H9 (cell line): ENCODE measurements around the gene DAB1. TPM values are rescaled to one million over a fixed set of nuclear protein-coding genes. Genes with fewer than 3 reads are reported as not detected.

ENCODE experiments used
- DNase-seq: peaks from one replicate; pipeline ENCODE4 v3.0.0-alpha.2; 2017
- H2AFZ ChIP-seq: one replicate; pipeline ENCODE4 v1.6.1; 2013; ENCODE audit warnings: mild to moderate bottlenecking, low read length, control low read depth, moderate library complexity
- H2AK5ac ChIP-seq: 2 replicates; pipeline ENCODE4 v1.6.1; 2013; ENCODE audit warnings: low read length, control low read depth, mixed read lengths; ENCODE audit not compliant: insufficient read length
- H2BK120ac ChIP-seq: one replicate; pipeline ENCODE4 v1.6.1; 2013; ENCODE audit warnings: low read depth, mild to moderate bottlenecking, low read length, control low read depth, inconsistent platforms; ENCODE audit not compliant: poor library complexity, severe bottlenecking
- H2BK12ac ChIP-seq: 2 replicates; pipeline ENCODE4 v1.6.1; 2013; ENCODE audit warnings: low read length, control low read depth, mixed read lengths, low read depth; ENCODE audit not compliant: insufficient read length
- H2BK15ac ChIP-seq: 2 replicates; pipeline ENCODE4 v1.6.1; 2013; ENCODE audit warnings: low read depth, low read length, control low read depth
- H2BK20ac ChIP-seq: one replicate; pipeline ENCODE4 v1.6.1; 2013; ENCODE audit warnings: low read depth, mild to moderate bottlenecking, low read length, control low read depth, inconsistent platforms; ENCODE audit not compliant: poor library complexity, severe bottlenecking
- H2BK5ac ChIP-seq: 2 replicates; pipeline ENCODE4 v1.6.1; 2013; ENCODE audit warnings: low read length, control low read depth, mixed read lengths; ENCODE audit not compliant: insufficient read length
- H3K14ac ChIP-seq: 2 replicates; pipeline ENCODE4 v1.6.1; 2013; ENCODE audit warnings: low read length, control low read depth; ENCODE audit not compliant: insufficient read depth
- H3K18ac ChIP-seq: 2 replicates; pipeline ENCODE4 v1.6.1; 2013; ENCODE audit warnings: low read depth, mild to moderate bottlenecking, mixed read lengths, low read length, control low read depth; ENCODE audit not compliant: insufficient read length
- H3K23ac ChIP-seq: 2 replicates; pipeline ENCODE4 v1.6.1; 2013; ENCODE audit warnings: low read length, control low read depth, mixed read lengths, low read depth; ENCODE audit not compliant: insufficient read length
- H3K23me2 ChIP-seq: 2 replicates; pipeline ENCODE4 v1.6.1; 2013; ENCODE audit warnings: low read depth, mild to moderate bottlenecking, mixed read lengths, low read length, control low read depth; ENCODE audit not compliant: insufficient read length, poor library complexity, severe bottlenecking
- H3K27ac ChIP-seq: 2 replicates; pipeline ENCODE4 v1.5.1; 2013; ENCODE audit warnings: low read length, control low read depth, mixed read lengths, low read depth; ENCODE audit not compliant: insufficient read length
- H3K27me3 ChIP-seq: 2 replicates; pipeline ENCODE4 v1.6.1; 2013; ENCODE audit warnings: low read length, control low read depth, inconsistent platforms; ENCODE audit not compliant: insufficient read depth
- H3K4ac ChIP-seq: 2 replicates; pipeline ENCODE4 v1.6.1; 2013; ENCODE audit warnings: low read depth, mild to moderate bottlenecking, control low read depth, inconsistent platforms, low read length, moderate library complexity
- H3K4me1 ChIP-seq: 2 replicates; pipeline ENCODE4 v1.6.1; 2013; ENCODE audit warnings: low read length, control low read depth, inconsistent platforms; ENCODE audit not compliant: insufficient read depth
- H3K4me2 ChIP-seq: 2 replicates; pipeline ENCODE4 v1.6.1; 2013; ENCODE audit warnings: low read length, control low read depth, mixed read lengths; ENCODE audit not compliant: insufficient read length, insufficient read depth
- H3K56ac ChIP-seq: 2 replicates; pipeline ENCODE4 v1.6.1; 2013; ENCODE audit warnings: low read depth, mild to moderate bottlenecking, mixed read lengths, low read length, control low read depth; ENCODE audit not compliant: insufficient read length
- H3K79me1 ChIP-seq: 2 replicates; pipeline ENCODE4 v1.6.1; 2013; ENCODE audit warnings: low read depth, mild to moderate bottlenecking, moderate library complexity, low read length, control low read depth, inconsistent platforms; ENCODE audit not compliant: insufficient read depth, poor library complexity, severe bottlenecking
- H3K79me2 ChIP-seq: 2 replicates; pipeline ENCODE4 v1.6.1; 2013; ENCODE audit warnings: low read length, control low read depth, inconsistent platforms; ENCODE audit not compliant: insufficient read depth
- H3K9ac ChIP-seq: 2 replicates; pipeline ENCODE4 v1.6.1; 2013; ENCODE audit warnings: low read length, control low read depth, mixed read lengths; ENCODE audit not compliant: insufficient read length; ENCODE audit errors: extremely low read depth
- H3K9me3 ChIP-seq: one replicate; pipeline ENCODE4 v1.6.1; 2013; ENCODE audit warnings: low read depth, low read length, inconsistent platforms; ENCODE audit not compliant: control insufficient read depth
- H3T11ph ChIP-seq: one replicate; pipeline ENCODE4 v1.6.1; 2013; ENCODE audit warnings: mild to moderate bottlenecking, low read length, control low read depth, inconsistent platforms
- H4K20me1 ChIP-seq: one replicate; pipeline ENCODE4 v1.6.1; 2013; ENCODE audit not compliant: control insufficient read depth, insufficient read length, insufficient read depth
- H4K5ac ChIP-seq: 2 replicates; pipeline ENCODE4 v1.6.1; 2013; ENCODE audit warnings: low read depth, mild to moderate bottlenecking, mixed read lengths, low read length, control low read depth; ENCODE audit not compliant: insufficient read length
- H4K8ac ChIP-seq: replicated peaks from 2 replicates; pipeline ENCODE4 v1.6.1; 2013; ENCODE audit warnings: low read length, control low read depth, mixed read lengths, low read depth; ENCODE audit not compliant: insufficient read length
- H4K91ac ChIP-seq: 2 replicates; pipeline ENCODE4 v1.6.1; 2013; ENCODE audit warnings: low read depth, mild to moderate bottlenecking, moderate library complexity, mixed read lengths, low read length, control low read depth; ENCODE audit not compliant: insufficient read length
- H3K27ac Mint-ChIP-seq, 3 experiments: 2 replicates in 2 of 3; 3 replicates in 1 of 3; pipeline ENCODE4 v1.8.0; 2020 to 2021; ENCODE audit warnings: mixed read lengths in 3 of 3, mild to moderate bottlenecking in 1 of 3, moderate library complexity in 1 of 3
- H3K27me3 Mint-ChIP-seq: 2 replicates; pipeline ENCODE4 v1.8.0; 2021; ENCODE audit warnings: low read depth, mild to moderate bottlenecking, moderate library complexity, mixed read lengths
- H3K36me3 Mint-ChIP-seq, 3 experiments: 2 replicates in 2 of 3; 3 replicates in 1 of 3; pipeline ENCODE4 v1.8.0; 2020 to 2021; ENCODE audit warnings: low read depth in 3 of 3, mixed read lengths in 3 of 3; ENCODE audit not compliant: insufficient read depth in 1 of 3
- H3K4me1 Mint-ChIP-seq, 2 experiments: 2 replicates each; pipeline ENCODE4 v1.8.0; 2020; ENCODE audit warnings: mixed read lengths in 2 of 2
- H3K4me3 Mint-ChIP-seq, 2 experiments: 2 replicates in 1 of 2; 3 replicates in 1 of 2; pipeline ENCODE4 v1.8.0; 2020 to 2021; ENCODE audit warnings: mild to moderate bottlenecking in 2 of 2, mixed read lengths in 2 of 2, moderate library complexity in 1 of 2
- H3K9me3 Mint-ChIP-seq, 2 experiments: 2 replicates in 1 of 2; 3 replicates in 1 of 2; pipeline ENCODE4 v1.8.0; 2020; ENCODE audit warnings: mild to moderate bottlenecking in 2 of 2, mixed read lengths in 2 of 2, moderate library complexity in 1 of 2
- CTCF ChIP-seq: fragments of 200-600 bp; sonication (generic); conservative IDR thresholded peaks from 3 replicates; pipeline ENCODE4 v1.8.0; 2021; ENCODE audit warnings: antibody characterized with exemption, mild to moderate bottlenecking
- WGBS: extraction: QIAGEN DNeasy Blood & Tissue Kit; methylation state at CpG from one replicate; pipeline ENCODE4 v1.1.7; 2013; ENCODE audit warnings: missing lambda C conversion rate, low lambda C conversion rate, mixed read lengths; ENCODE audit not compliant: insufficient read length; ENCODE audit errors: extremely low coverage; 5-methylcytosine and 5-hydroxymethylcytosine counted together
- total RNA-seq: library from RNA; stranded (reverse); gene quantifications from 2 replicates; pipeline ENCODE4 v1.2.1, GENCODE V29; 2021

The DAB1 gene
- total RNA-seq, 1 experiment from 2014 or later: 9.3 TPM

GRCh38 chr1:57122031-57122430 lies 301.8 kb downstream of the DAB1 start:
- H2BK120ac ChIP-seq: no peak overlapping the region
- H3K14ac ChIP-seq: no peak overlapping the region
- H3K9me3 ChIP-seq: no peaks in the 10 kb centered on the region
- H4K8ac ChIP-seq: no peak overlapping the region
- no peak overlapping the region for H4K5ac ChIP-seq
- DNase-seq: no peak
- no peak overlapping the region for H3K9ac ChIP-seq
- no peak overlapping the region for H2BK5ac ChIP-seq
- no peak overlapping the region for H3K4me2 ChIP-seq
- no peaks in the 10 kb centered on the region for H3K79me1 ChIP-seq
- H3K27ac ChIP-seq: no peak overlapping the region
- H2BK20ac ChIP-seq: no peak overlapping the region
- H3K27ac Mint-ChIP-seq: no peak overlapping the region
- WGBS: no CpG with 5 or more reads among the region's 2 CpGs
- H3K27me3 Mint-ChIP-seq: no peaks in the 10 kb centered on the region; the same call in none of the 2 replicates
- peaks cover 0 to 3% of the 10 kb centered on the region in 2 experiments; a peak in 1 of 4 replicates for H3K4me1 Mint-ChIP-seq
- no peak overlapping the region for H3K18ac ChIP-seq
- no peak for TF ChIP-seq CTCF
- H3K4me1 ChIP-seq: no peaks in the 10 kb centered on the region
- no peak overlapping the region for H3K23ac ChIP-seq
- H3K23me2 ChIP-seq: no peaks in the 10 kb centered on the region
- H3K79me2 ChIP-seq: no peaks in the 10 kb centered on the region
- H2BK15ac ChIP-seq: no peak overlapping the region
- H3K9me3 Mint-ChIP-seq: no peaks in the 10 kb centered on the region; a peak in 1 of 5 replicates
- no peak overlapping the region for H3K4me3 Mint-ChIP-seq
- no peak overlapping the region for H3K56ac ChIP-seq
- no peak overlapping the region for H2AK5ac ChIP-seq
- no peak overlapping the region for H4K91ac ChIP-seq
- no peak overlapping the region for H3K4ac ChIP-seq
- no peak overlapping the region for H3T11ph ChIP-seq
- no peaks in the 10 kb centered on the region for H3K27me3 ChIP-seq
- no peak overlapping the region for H2BK12ac ChIP-seq
- H2AFZ ChIP-seq: no peak overlapping the region
- H4K20me1 ChIP-seq: no peaks in the 10 kb centered on the region
- H3K36me3 Mint-ChIP-seq: no peaks in the 10 kb centered on the region
